Keratinocyte (primary cell): ENCODE results near the gene MTIF2. TPM values are rescaled to one million over a fixed set of nuclear protein-coding genes. Genes with fewer than 3 reads are reported as not detected.

Experiments
- DNase-seq: peaks from one replicate; pipeline ENCODE4 v3.0.0-alpha.2; 2011; ENCODE audit warnings: low read depth, missing footprints, low spot score
- FAIRE-seq: peaks from 2 replicates; lab custom pipeline; 2011; peaks lifted over from hg19 to GRCh38; lab: Jason Lieb, UNC
- H2AFZ ChIP-seq: 2 replicates; pipeline ENCODE4 v1.6.0; 2012; ENCODE audit warnings: low read length, control low read depth, inconsistent platforms; ENCODE audit not compliant: control insufficient read depth
- H3K27ac ChIP-seq: 2 replicates; pipeline ENCODE4 v1.5.1; 2011; ENCODE audit warnings: low read length; ENCODE audit not compliant: control insufficient read depth, insufficient read depth
- H3K27me3 ChIP-seq: 3 replicates; pipeline ENCODE4 v1.6.0; 2011; ENCODE audit warnings: low read length; ENCODE audit not compliant: control insufficient read depth, insufficient read depth; ENCODE audit errors: extremely low read depth
- H3K36me3 ChIP-seq, 2 experiments: 2 replicates in 1 of 2; 3 replicates in 1 of 2; pipeline ENCODE4 v1.5.1; 2011; ENCODE audit warnings: low read length in 2 of 2, mild to moderate bottlenecking in 1 of 2; ENCODE audit not compliant: control insufficient read depth in 2 of 2, insufficient read depth in 2 of 2; ENCODE audit errors: extremely low read depth in 1 of 2
- H3K4me1 ChIP-seq: 3 replicates; pipeline ENCODE4 v1.5.1; 2011; ENCODE audit warnings: low read length; ENCODE audit not compliant: control insufficient read depth, insufficient read depth; ENCODE audit errors: extremely low read depth
- H3K4me2 ChIP-seq: 3 replicates; pipeline ENCODE4 v1.6.0; 2011; ENCODE audit warnings: low read depth, low read length; ENCODE audit not compliant: control insufficient read depth, insufficient read depth; ENCODE audit errors: extremely low read depth
- H3K4me3 ChIP-seq, 3 experiments: fragments of 200-600 bp in 1 of 3; sonication (generic) in 1 of 3; 2 replicates in 2 of 3; 3 replicates in 1 of 3; pipeline ENCODE4 v1.5.1; 2011 to 2016; ENCODE audit warnings: low read length in 3 of 3, mild to moderate bottlenecking in 3 of 3, control low read depth in 2 of 3, inconsistent platforms in 1 of 3, low read depth in 1 of 3, mixed read lengths in 1 of 3, mixed run types in 1 of 3, moderate library complexity in 1 of 3; ENCODE audit not compliant: control insufficient read depth in 2 of 3, insufficient read depth in 2 of 3; ENCODE audit errors: extremely low read depth in 1 of 3
- H3K79me2 ChIP-seq: 2 replicates; pipeline ENCODE4 v1.6.0; 2012; ENCODE audit warnings: low read length; ENCODE audit not compliant: control insufficient read depth, insufficient read depth
- H3K9ac ChIP-seq: 3 replicates; pipeline ENCODE4 v1.6.0; 2011; ENCODE audit warnings: low read length; ENCODE audit not compliant: control insufficient read depth, insufficient read depth; ENCODE audit errors: extremely low read depth
- H3K9me1 ChIP-seq: 3 replicates; pipeline ENCODE4 v1.6.0; 2011; ENCODE audit warnings: low read length; ENCODE audit not compliant: control insufficient read depth, insufficient read depth; ENCODE audit errors: extremely low read depth
- H3K9me3 ChIP-seq: 2 replicates; pipeline ENCODE4 v1.5.1; 2012; ENCODE audit warnings: low read depth, low read length; ENCODE audit not compliant: control insufficient read depth
- H4K20me1 ChIP-seq: 3 replicates; pipeline ENCODE4 v1.6.0; 2011; ENCODE audit warnings: low read length; ENCODE audit not compliant: control insufficient read depth, insufficient read depth; ENCODE audit errors: extremely low read depth
- CTCF ChIP-seq, 3 experiments: IDR thresholded peaks in 1 of 3; conservative IDR thresholded peaks in 1 of 3; optimal IDR thresholded peaks in 1 of 3; 2 replicates in 2 of 3; 3 replicates in 1 of 3; pipeline versions ENCODE3 to v1.5.1; 2011; ENCODE audit warnings: low read length in 3 of 3, mild to moderate bottlenecking in 3 of 3, moderate library complexity in 2 of 3, control low read depth in 1 of 3, inconsistent platforms in 1 of 3; ENCODE audit not compliant: insufficient read depth in 2 of 3; ENCODE audit errors: extremely low read depth in 1 of 3
- EZH2 ChIP-seq: IDR thresholded peaks from one replicate; pipeline ENCODE4 v1.6.1; 2012; ENCODE audit warnings: inconsistent platforms, mild to moderate bottlenecking, low read length, moderate library complexity
- dilution Hi-C: fragments of 300-500 bp; cut with MboI; formaldehyde crosslinking; loops from one replicate; pipeline ENCODE4 v1.7.0; 2020; ENCODE audit warnings: low sequenced_read_pairs; ENCODE audit not compliant: extremely low pct_ligation_motif_present
- polyA plus RNA-seq, 5 experiments: library from polyadenylated mRNA; depleted of rRNA in 3 of 5; stranded (reverse) in 3 of 5; stranded (forward) in 1 of 5; unstranded in 1 of 5; fragments of >200 nt; gene quantifications; 1 replicate in 1 of 5; 2 replicates in 3 of 5; 3 replicates in 1 of 5; pipeline versions ENCODE4 v1.2.1 to v1.2.3, GENCODE V29; 2011 to 2012; ENCODE audit warnings: missing spikeins in 2 of 5, low read depth in 1 of 5, low replicate concordance in 1 of 5

The MTIF2 gene
- polyA plus RNA-seq, 1 donor (not counting 4 experiments of a cell fraction or from before 2014, with no cell fraction given), result 38.9 TPM

GRCh38 chr2:55302241-55302640 is 33.2 kb upstream of the MTIF2 start:
- TF ChIP-seq CTCF (optimal IDR thresholded peaks at IDR 0.05 in 1 of 3, IDR thresholded peaks at IDR 0.05 in 1 of 3, conservative IDR thresholded peaks at IDR 0.05 in 1 of 3; ENCODE audit: extremely low read depth in 1 of 3, insufficient read depth in 2 of 3, low read length in 3 of 3) (no peak), EZH2 (no peak)
- H2AFZ ChIP-seq, result no peak overlapping the region
- H3K9me1 ChIP-seq, result no peaks in the 10 kb centered on the region
- no peak for FAIRE-seq
- no peak overlapping the region for H3K4me3 ChIP-seq
- dilution Hi-C loops, result no loop called here
- no peak overlapping the region for H3K27ac ChIP-seq
- H3K36me3 ChIP-seq, result peaks cover 0 to 6% of the 10 kb centered on the region in 2 experiments
- no peaks in the 10 kb centered on the region for H3K4me1 ChIP-seq
- H3K9ac ChIP-seq, result no peak overlapping the region
- H3K27me3 ChIP-seq, result no peaks in the 10 kb centered on the region
- H4K20me1 ChIP-seq, result no peaks in the 10 kb centered on the region
- H3K79me2 ChIP-seq, result no peaks in the 10 kb centered on the region
- DNase-seq, result no peak
- no peak overlapping the region for H3K4me2 ChIP-seq
- H3K9me3 ChIP-seq, result no peaks in the 10 kb centered on the region

- no peak overlapping the region for H2AFZ ChIP-seq
- dilution Hi-C loops, result no loop called here
- no peak overlapping the region for H3K4me3 ChIP-seq
- H3K27me3 ChIP-seq, result no peaks in the 10 kb centered on the region
- TF ChIP-seq CTCF (optimal IDR thresholded peaks at IDR 0.05 in 1 of 3, IDR thresholded peaks at IDR 0.05 in 1 of 3, conservative IDR thresholded peaks at IDR 0.05 in 1 of 3; ENCODE audit: extremely low read depth in 1 of 3, insufficient read depth in 2 of 3, low read length in 3 of 3), result no peak
- no peak for TF ChIP-seq EZH2
- no peaks in the 10 kb centered on the region for H3K4me1 ChIP-seq
- H3K9me3 ChIP-seq, result no peaks in the 10 kb centered on the region
- peaks cover 0 to 6% of the 10 kb centered on the region in 2 experiments for H3K36me3 ChIP-seq
- no peaks in the 10 kb centered on the region for H3K9me1 ChIP-seq
- no peaks in the 10 kb centered on the region for H4K20me1 ChIP-seq
- H3K4me2 ChIP-seq, result no peak overlapping the region
- H3K27ac ChIP-seq, result no peak overlapping the region
- FAIRE-seq, result no peak
- no peaks in the 10 kb centered on the region for H3K79me2 ChIP-seq
- no peak overlapping the region for H3K9ac ChIP-seq
- DNase-seq, result no peak
These were observed 32.2 kb upstream of the MTIF2 start for GRCh38 chr2:55301277-55301676.
